B cell (primary cell): ENCODE data around the gene PGM5. TPM values are rescaled to one million over a fixed set of nuclear protein-coding genes. Genes with fewer than 3 reads are reported as not detected.

Experiments
- ATAC-seq: fragments of 200-7000 bp; cut with Tn5 transposase; one replicate; pipeline ENCODE4 v1.10.0; 2021; ENCODE audit warnings: low read depth, mild to moderate bottlenecking, moderate number of reproducible peaks, moderate library complexity
- CTCF ChIA-PET: fragments of 350-600 bp; sonication (Branson Sonifier 250); formaldehyde crosslinking; loops from one replicate; lab custom pipeline; 2021; ENCODE audit warnings: antibody characterized with exemption, inconsistent platforms; lab: Charles Lee
- POLR2A ChIA-PET: fragments of 350-600 bp; sonication (Branson Sonifier 250); formaldehyde crosslinking; loops from one replicate; lab custom pipeline; 2021; ENCODE audit warnings: antibody characterized with exemption; lab: Charles Lee
- DNase-seq: peaks from one replicate; pipeline ENCODE4 v3.0.0; 2013
- H2AFZ ChIP-seq: 2 replicates; pipeline ENCODE4 v1.6.1; 2012; ENCODE audit warnings: mild to moderate bottlenecking, low read depth, low read length; ENCODE audit not compliant: insufficient read depth, poor library complexity, severe bottlenecking
- H3K27ac ChIP-seq, 2 donors: 1 replicate in 1 of 2; 2 replicates in 1 of 2; pipeline ENCODE4 v1.5.1; 2012 to 2013; ENCODE audit warnings: low read length in 2 of 2, mild to moderate bottlenecking in 2 of 2, moderate library complexity in 1 of 2
- H3K27me3 ChIP-seq, 4 experiments: fragments of 200-600 bp in 1 of 4; sonication (generic) in 1 of 4; replicated peaks in 1 of 4; 1 replicate in 2 of 4; 2 replicates in 2 of 4; pipeline versions ENCODE4 v1.6.1 to v1.7.0; 2013 to 2016; ENCODE audit warnings: low read length in 3 of 4, mild to moderate bottlenecking in 2 of 4, mixed read lengths in 1 of 4, moderate library complexity in 1 of 4; ENCODE audit not compliant: insufficient read depth in 4 of 4, control insufficient read depth in 3 of 4; ENCODE audit errors: control extremely low read depth in 1 of 4
- H3K36me3 ChIP-seq, 2 experiments: replicated peaks in 1 of 2; 1 replicate in 1 of 2; 2 replicates in 1 of 2; pipeline versions ENCODE4 v1.6.1 to v1.7.1; 2013; ENCODE audit warnings: low read length in 1 of 2; ENCODE audit not compliant: insufficient read depth in 2 of 2, control insufficient read depth in 1 of 2; ENCODE audit errors: control extremely low read depth in 1 of 2, extremely low read depth in 1 of 2
- H3K4me1 ChIP-seq, 2 donors: fragments of 200-600 bp in 1 of 2; sonication (generic) in 1 of 2; 1 replicate in 1 of 2; 2 replicates in 1 of 2; pipeline versions ENCODE4 v1.5.1 to v1.6.1; 2013 to 2017; ENCODE audit warnings: low read length in 2 of 2; ENCODE audit not compliant: control insufficient read depth in 2 of 2, insufficient read depth in 2 of 2
- H3K4me2 ChIP-seq: replicated peaks from 2 replicates; pipeline ENCODE3; 2012; ENCODE audit warnings: mild to moderate bottlenecking, low read depth, low read length; ENCODE audit not compliant: poor library complexity, severe bottlenecking
- H3K4me3 ChIP-seq, 5 experiments: fragments of 200-600 bp in 1 of 5; sonication (generic) in 1 of 5; 1 replicate in 3 of 5; 2 replicates in 2 of 5; pipeline versions ENCODE4 v1.5.1 to v1.7.0; 2011 to 2016; ENCODE audit warnings: low read length in 4 of 5, mild to moderate bottlenecking in 4 of 5, low read depth in 2 of 5, control low read depth in 1 of 5, moderate library complexity in 1 of 5; ENCODE audit not compliant: insufficient read depth in 1 of 5; ENCODE audit errors: control extremely low read depth in 1 of 5, extremely low read depth in 1 of 5
- H3K79me2 ChIP-seq: fragments of 200-600 bp; sonication (generic); one replicate; pipeline ENCODE4 v1.6.0; 2016; ENCODE audit warnings: low read length; ENCODE audit not compliant: control insufficient read depth, insufficient read depth
- H3K9ac ChIP-seq: fragments of 200-600 bp; sonication (generic); 2 replicates; pipeline ENCODE4 v1.6.1; 2017; ENCODE audit warnings: mild to moderate bottlenecking, low read length, moderate library complexity
- H3K9me3 ChIP-seq, 3 donors: one replicate each; pipeline versions ENCODE4 v1.6.1 to v1.7.1; 2013; ENCODE audit warnings: low read length in 2 of 3; ENCODE audit not compliant: control insufficient read depth in 2 of 3, insufficient read depth in 1 of 3; ENCODE audit errors: control extremely low read depth in 1 of 3
- H4K20me1 ChIP-seq: 2 replicates; pipeline ENCODE4 v1.6.0; 2012; ENCODE audit warnings: mild to moderate bottlenecking, low read length; ENCODE audit not compliant: insufficient read depth, control insufficient read depth, poor library complexity, severe bottlenecking
- H3K27ac Mint-ChIP-seq: one replicate; pipeline ENCODE4 v1.8.0; 2021; ENCODE audit warnings: mixed read lengths
- H3K27me3 Mint-ChIP-seq: one replicate; pipeline ENCODE4 v1.8.0; 2021; ENCODE audit warnings: mixed read lengths
- H3K4me1 Mint-ChIP-seq: one replicate; pipeline ENCODE4 v1.8.0; 2021; ENCODE audit warnings: mixed read lengths
- H3K4me3 Mint-ChIP-seq: one replicate; pipeline ENCODE4 v1.8.0; 2021; ENCODE audit warnings: mixed read lengths
- H3K9me3 Mint-ChIP-seq: one replicate; pipeline ENCODE4 v1.8.0; 2022; ENCODE audit warnings: mixed read lengths; ENCODE audit not compliant: insufficient read depth
- CTCF ChIP-seq: fragments of 200-600 bp; IDR thresholded peaks from one replicate; pipeline ENCODE4 v1.8.0; 2022; ENCODE audit warnings: antibody characterized with exemption, mild to moderate bottlenecking
- EZH2 ChIP-seq: IDR thresholded peaks from 2 replicates; pipeline ENCODE4 v1.6.1; 2012; ENCODE audit warnings: borderline replicate concordance, low read depth, mild to moderate bottlenecking, moderate library complexity, low read length; ENCODE audit not compliant: insufficient read depth, poor library complexity, severe bottlenecking
- WGBS: methylation state at CpG from one replicate; pipeline ENCODE4 v1.1.5; 2013; ENCODE audit warnings: missing lambda C conversion rate; ENCODE audit not compliant: insufficient coverage; 5-methylcytosine and 5-hydroxymethylcytosine counted together
- intact Hi-C: fragments of 100-400 bp; cut with micrococcal nuclease; formaldehyde crosslinking; loops from one replicate; pipeline ENCODE4 v1.10.0; 2022
- polyA plus RNA-seq: library from polyadenylated mRNA; depleted of rRNA; stranded (reverse); fragments of >200 nt; gene quantifications from 2 replicates; pipeline ENCODE4 v1.2.3, GENCODE V29; 2012
- total RNA-seq, 2 donors: library from RNA; stranded (reverse); fragments of 120-200 nt in 1 of 2; gene quantifications; 1 replicate in 1 of 2; 2 replicates in 1 of 2; pipeline versions ENCODE4 v1.2.3 to v1.2.4, GENCODE V29; 2013 to 2022

PGM5 gene
- total and polyA plus RNA-seq, 2 donors (not counting 1 experiment from before 2014, with no cell fraction given) = not detected

DNA sequence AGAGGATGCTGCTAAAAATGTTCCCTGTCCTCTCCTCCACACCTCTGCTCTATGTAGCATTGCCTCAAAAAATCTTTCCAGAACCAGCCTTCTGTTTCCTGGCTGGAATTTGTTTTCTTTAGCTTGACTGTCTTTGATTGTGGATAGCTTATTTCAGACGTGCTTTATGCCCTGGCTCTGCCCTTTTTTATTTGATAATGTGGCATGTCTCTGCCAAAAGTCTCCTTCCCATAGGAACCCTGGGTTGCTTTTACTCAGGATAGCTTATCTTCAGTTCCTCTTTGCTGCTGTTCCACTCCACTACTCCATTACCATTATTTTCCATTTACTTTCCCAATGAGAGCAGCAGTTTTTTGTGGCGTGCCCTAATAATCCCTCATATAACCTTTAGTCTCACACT is 185.2 kb downstream of the PGM5 start:
- Mint-ChIP-seq H3K9me3 (no peaks in the 10 kb centered on the region), H3K27ac (no peak overlapping the region), H3K27me3 (no peaks in the 10 kb centered on the region), H3K4me1 (peaks cover 23% of the 10 kb centered on the region), H3K4me3 (no peak overlapping the region)
- WGBS = 50% methylated on average over 2 of the region's 2 CpGs
- ChIA-PET POLR2A (no interaction called here), CTCF (interaction anchor here (0.9 to 3.2 kb wide), 3 partner anchors 18 to 42 kb away, joined by 3 to 10 read pairs (median 3); no protein-coding TSS in a partner anchor)
- Histone ChIP-seq H3K27ac (no peak overlapping the region), H3K9ac (no peak overlapping the region), H3K79me2 (no peaks in the 10 kb centered on the region), H3K4me2 (no peak overlapping the region), H2AFZ (no peak overlapping the region), H3K4me3 (no peak overlapping the region), H3K36me3 (no peaks in the 10 kb centered on the region), H4K20me1 (no peaks in the 10 kb centered on the region), H3K4me1 (peaks cover 13 to 14% of the 10 kb centered on the region in 2 donors), H3K9me3 (no peaks in the 10 kb centered on the region), H3K27me3 (no peaks in the 10 kb centered on the region)
- TF ChIP-seq EZH2 (no peak), CTCF (no peak)
- ATAC-seq = no peak
- intact Hi-C loops = no loop called here
- no peak for DNase-seq

- POLR2A ChIA-PET = no interaction called here
- Mint-ChIP-seq H3K4me3 (peak overlapping the region; percentile 48), H3K27ac (peak overlapping the region; percentile 47), H3K4me1 (peaks cover 44% of the 10 kb centered on the region), H3K27me3 (no peaks in the 10 kb centered on the region), H3K9me3 (no peaks in the 10 kb centered on the region)
- H3K4me1 ChIP-seq = peaks cover 30% of the 10 kb centered on the region in 2 donors
- ATAC-seq (no peak), DNase-seq (no peak)
- intact Hi-C loops = loop anchor here (5.0 kb wide), 1 partner anchor 38 kb away; no protein-coding TSS in a partner anchor
- H3K4me2 ChIP-seq = peak overlapping the region; percentile 66
- no peaks in the 10 kb centered on the region for H3K9me3 ChIP-seq
- no peaks in the 10 kb centered on the region for H3K27me3 ChIP-seq
- H2AFZ ChIP-seq = peak overlapping the region; percentile 43
- H3K27ac ChIP-seq = no peak overlapping the region
- H4K20me1 ChIP-seq = no peaks in the 10 kb centered on the region
- no peaks in the 10 kb centered on the region for H3K79me2 ChIP-seq
- H3K36me3 ChIP-seq = no peaks in the 10 kb centered on the region
- H3K9ac ChIP-seq = no peak overlapping the region
- CTCF ChIA-PET = interaction anchor here (0.7 to 1.1 kb wide), 2 partner anchors 23 to 141 kb away, joined by 3 to 5 read pairs; no protein-coding TSS in a partner anchor
- peak overlapping the region in 1 of 5 experiments; percentile 6 for H3K4me3 ChIP-seq
- TF ChIP-seq CTCF (no peak), EZH2 (no peak)
- WGBS = 20% methylated on average over 1 of the region's 3 CpGs
Measured at GRCh38 chr9:68545033-68545705, 188.8 kb downstream of the PGM5 start.
